ENCODE data around the gene CYTH4.

DNA sequence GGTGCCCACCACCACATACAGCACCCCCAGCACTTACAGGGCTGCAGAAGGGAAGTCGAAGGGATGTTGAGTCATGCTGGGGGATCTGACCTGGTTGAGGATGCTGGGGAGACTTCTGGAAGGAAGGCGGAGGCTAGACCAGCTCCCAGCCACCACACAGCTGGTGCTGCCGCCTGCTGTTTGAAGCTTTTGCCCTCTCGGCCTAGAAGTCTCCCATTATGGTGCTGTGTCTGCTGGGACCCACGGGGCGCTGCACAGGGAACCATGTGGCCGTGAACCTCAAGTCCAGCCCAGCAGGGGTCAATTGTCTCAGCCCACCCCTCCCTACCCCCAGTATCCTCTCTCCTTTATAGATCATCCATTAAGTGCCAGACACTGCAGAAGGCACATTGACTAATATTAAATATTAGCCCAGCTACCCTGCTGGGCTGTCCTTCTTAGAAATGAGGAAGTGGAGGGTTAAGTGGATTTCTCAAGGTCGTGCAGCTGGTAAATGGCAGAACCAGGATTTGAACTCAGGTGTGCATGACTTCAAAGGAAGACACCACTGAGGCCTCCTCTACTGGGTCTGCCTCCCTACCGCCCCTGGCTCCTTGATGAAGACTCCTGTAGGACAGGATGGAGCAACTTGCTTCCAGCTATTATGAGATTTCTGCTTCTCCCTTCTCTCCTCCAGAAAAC is 49.7 kb downstream of the CYTH4 start:
- TF ChIP-seq, protein P1, sequence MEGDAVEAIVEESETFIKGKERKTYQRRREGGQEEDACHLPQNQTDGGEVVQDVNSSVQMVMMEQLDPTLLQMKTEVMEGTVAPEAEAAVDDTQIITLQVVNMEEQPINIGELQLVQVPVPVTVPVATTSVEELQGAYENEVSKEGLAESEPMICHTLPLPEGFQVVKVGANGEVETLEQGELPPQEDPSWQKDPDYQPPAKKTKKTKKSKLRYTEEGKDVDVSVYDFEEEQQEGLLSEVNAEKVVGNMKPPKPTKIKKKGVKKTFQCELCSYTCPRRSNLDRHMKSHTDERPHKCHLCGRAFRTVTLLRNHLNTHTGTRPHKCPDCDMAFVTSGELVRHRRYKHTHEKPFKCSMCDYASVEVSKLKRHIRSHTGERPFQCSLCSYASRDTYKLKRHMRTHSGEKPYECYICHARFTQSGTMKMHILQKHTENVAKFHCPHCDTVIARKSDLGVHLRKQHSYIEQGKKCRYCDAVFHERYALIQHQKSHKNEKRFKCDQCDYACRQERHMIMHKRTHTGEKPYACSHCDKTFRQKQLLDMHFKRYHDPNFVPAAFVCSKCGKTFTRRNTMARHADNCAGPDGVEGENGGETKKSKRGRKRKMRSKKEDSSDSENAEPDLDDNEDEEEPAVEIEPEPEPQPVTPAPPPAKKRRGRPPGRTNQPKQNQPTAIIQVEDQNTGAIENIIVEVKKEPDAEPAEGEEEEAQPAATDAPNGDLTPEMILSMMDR (IDR thresholded peaks at IDR 0.05) = no peak
- no peak for TF ChIP-seq POLR2A (IDR thresholded peaks at IDR 0.05)
